HFFc6 (cell line): ENCODE results near the gene USP17L27. TPM values are rescaled to one million over a fixed set of nuclear protein-coding genes. Genes with fewer than 3 reads are reported as not detected.
"Not testable (repeated sequence)": the region's sequence is repeated elsewhere in the genome, so short reads cannot be mapped to it uniquely, and the experiment has no call there.

ENCODE experiments used
- DNase-seq: peaks from one replicate; pipeline ENCODE4 v3.0.0-alpha.2; 2018
- H3K27ac Mint-ChIP-seq: 2 replicates; pipeline ENCODE4 v1.8.0; 2020; ENCODE audit warnings: mild to moderate bottlenecking, mixed read lengths
- H3K27me3 Mint-ChIP-seq: 2 replicates; pipeline ENCODE4 v1.8.0; 2021; ENCODE audit warnings: mild to moderate bottlenecking, moderate library complexity, mixed read lengths; ENCODE audit not compliant: insufficient read depth
- H3K36me3 Mint-ChIP-seq: 2 replicates; pipeline ENCODE4 v1.8.0; 2021; ENCODE audit warnings: low read depth, mixed read lengths
- H3K4me1 Mint-ChIP-seq: 2 replicates; pipeline ENCODE4 v1.8.0; 2020; ENCODE audit warnings: low read depth, mixed read lengths
- H3K4me3 Mint-ChIP-seq: 2 replicates; pipeline ENCODE4 v1.8.0; 2020; ENCODE audit warnings: mild to moderate bottlenecking, moderate library complexity, mixed read lengths
- H3K9me3 Mint-ChIP-seq: 2 replicates; pipeline ENCODE4 v1.8.0; 2020; ENCODE audit warnings: mild to moderate bottlenecking, mixed read lengths
- long read RNA-seq: library from polyadenylated mRNA; unstranded; transcript quantifications from one replicate; pipeline ENCODE4 v2.0.0, GENCODE V29; 2019
- total RNA-seq, 6 experiments: library from RNA; stranded (reverse); fragmentation: NEBNext Ultra II Directional; extraction: Animal tissue kit (Norgen Biotek cat#: 25700); gene quantifications; 2 replicates in 1 of 6; 3 replicates in 5 of 6; pipeline ENCODE4 v1.2.3, GENCODE V29; 2021

The USP17L27 gene, protein sequence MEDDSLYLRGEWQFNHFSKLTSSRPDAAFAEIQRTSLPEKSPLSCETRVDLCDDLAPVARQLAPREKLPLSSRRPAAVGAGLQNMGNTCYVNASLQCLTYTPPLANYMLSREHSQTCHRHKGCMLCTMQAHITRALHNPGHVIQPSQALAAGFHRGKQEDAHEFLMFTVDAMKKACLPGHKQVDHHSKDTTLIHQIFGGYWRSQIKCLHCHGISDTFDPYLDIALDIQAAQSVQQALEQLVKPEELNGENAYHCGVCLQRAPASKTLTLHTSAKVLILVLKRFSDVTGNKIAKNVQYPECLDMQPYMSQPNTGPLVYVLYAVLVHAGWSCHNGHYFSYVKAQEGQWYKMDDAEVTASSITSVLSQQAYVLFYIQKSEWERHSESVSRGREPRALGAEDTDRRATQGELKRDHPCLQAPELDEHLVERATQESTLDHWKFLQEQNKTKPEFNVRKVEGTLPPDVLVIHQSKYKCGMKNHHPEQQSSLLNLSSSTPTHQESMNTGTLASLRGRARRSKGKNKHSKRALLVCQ
- total RNA-seq: not detected
- long read RNA-seq: 0 reads

DNA sequence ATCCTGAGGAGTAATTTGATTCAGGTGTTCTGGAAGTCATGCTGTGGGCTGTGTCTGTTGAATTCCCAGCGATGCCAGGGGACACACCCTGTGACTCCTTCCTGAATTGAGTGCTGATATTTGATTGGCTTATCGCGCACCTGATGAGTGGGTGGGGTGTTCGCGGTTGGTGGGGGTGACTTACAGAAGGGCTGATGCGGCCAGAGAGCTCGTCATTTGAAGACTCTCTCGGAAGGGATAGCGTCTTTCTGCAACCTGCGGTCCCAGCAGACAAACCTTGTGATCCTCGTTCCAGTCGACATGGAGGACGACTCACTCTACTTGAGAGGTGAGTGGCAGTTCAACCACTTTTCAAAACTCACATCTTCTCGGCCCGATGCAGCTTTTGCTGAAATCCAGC is at the start of gene USP17L27:
Gene USP17L27, plus strand, starts transcription at position 301 of the 400 bp plus-strand sequence. Its CDS starts 0 bp downstream, at position 301.
- not testable (repeated sequence) for H3K4me1 Mint-ChIP-seq, H3K27me3 Mint-ChIP-seq, H3K36me3 Mint-ChIP-seq, H3K27ac Mint-ChIP-seq, DNase-seq, H3K4me3 Mint-ChIP-seq, H3K9me3 Mint-ChIP-seq

DNA sequence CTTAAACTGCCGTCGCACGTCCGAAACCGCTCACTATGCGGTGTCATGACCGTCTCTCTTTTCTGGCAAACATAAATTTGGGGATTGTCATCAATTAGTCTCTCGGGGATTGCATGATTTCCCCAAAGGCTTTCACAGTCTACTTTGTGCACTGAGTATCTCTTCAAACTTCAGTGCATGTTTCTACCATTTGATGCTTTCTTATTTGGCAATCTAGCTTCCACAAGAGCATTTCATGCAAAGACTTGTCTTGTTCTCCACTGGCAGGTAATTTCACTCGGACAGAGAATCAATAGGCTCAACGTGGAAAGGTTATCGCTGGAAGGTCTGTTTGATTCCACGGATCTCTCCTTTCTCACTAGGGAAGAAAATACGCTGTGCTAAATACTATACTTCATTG is 19.8 kb upstream of the USP17L27 start:
- H3K36me3 Mint-ChIP-seq, H3K4me1 Mint-ChIP-seq, DNase-seq, H3K27ac Mint-ChIP-seq, H3K9me3 Mint-ChIP-seq, H3K4me3 Mint-ChIP-seq, H3K27me3 Mint-ChIP-seq: not testable (repeated sequence)

DNA sequence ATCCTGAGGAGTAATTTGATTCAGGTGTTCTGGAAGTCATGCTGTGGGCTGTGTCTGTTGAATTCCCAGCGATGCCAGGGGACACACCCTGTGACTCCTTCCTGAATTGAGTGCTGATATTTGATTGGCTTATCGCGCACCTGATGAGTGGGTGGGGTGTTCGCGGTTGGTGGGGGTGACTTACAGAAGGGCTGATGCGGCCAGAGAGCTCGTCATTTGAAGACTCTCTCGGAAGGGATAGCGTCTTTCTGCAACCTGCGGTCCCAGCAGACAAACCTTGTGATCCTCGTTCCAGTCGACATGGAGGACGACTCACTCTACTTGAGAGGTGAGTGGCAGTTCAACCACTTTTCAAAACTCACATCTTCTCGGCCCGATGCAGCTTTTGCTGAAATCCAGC is 19.1 kb upstream of the USP17L27 start, which contains the start of gene USP17L24:
Gene USP17L24, plus strand, starts transcription at position 301 of the 400 bp plus-strand sequence. Its CDS starts 0 bp downstream, at position 301.
- H3K4me3 Mint-ChIP-seq, H3K36me3 Mint-ChIP-seq, H3K27ac Mint-ChIP-seq: not testable (repeated sequence)

DNA sequence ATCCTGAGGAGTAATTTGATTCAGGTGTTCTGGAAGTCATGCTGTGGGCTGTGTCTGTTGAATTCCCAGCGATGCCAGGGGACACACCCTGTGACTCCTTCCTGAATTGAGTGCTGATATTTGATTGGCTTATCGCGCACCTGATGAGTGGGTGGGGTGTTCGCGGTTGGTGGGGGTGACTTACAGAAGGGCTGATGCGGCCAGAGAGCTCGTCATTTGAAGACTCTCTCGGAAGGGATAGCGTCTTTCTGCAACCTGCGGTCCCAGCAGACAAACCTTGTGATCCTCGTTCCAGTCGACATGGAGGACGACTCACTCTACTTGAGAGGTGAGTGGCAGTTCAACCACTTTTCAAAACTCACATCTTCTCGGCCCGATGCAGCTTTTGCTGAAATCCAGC is 14.3 kb upstream of the USP17L27 start, which contains the start of gene USP17L25:
Gene USP17L25, plus strand, starts transcription at position 301 of the 400 bp plus-strand sequence. Its CDS starts 0 bp downstream, at position 301.
- not testable (repeated sequence) for H3K36me3 Mint-ChIP-seq, H3K27me3 Mint-ChIP-seq, H3K27ac Mint-ChIP-seq, H3K9me3 Mint-ChIP-seq, DNase-seq, H3K4me1 Mint-ChIP-seq, H3K4me3 Mint-ChIP-seq

More for the DNA sequence above, 19.1 kb upstream of the USP17L27 start, which contains the start of gene USP17L24:
- DNase-seq, H3K9me3 Mint-ChIP-seq, H3K27me3 Mint-ChIP-seq, H3K4me1 Mint-ChIP-seq: not testable (repeated sequence)

DNA sequence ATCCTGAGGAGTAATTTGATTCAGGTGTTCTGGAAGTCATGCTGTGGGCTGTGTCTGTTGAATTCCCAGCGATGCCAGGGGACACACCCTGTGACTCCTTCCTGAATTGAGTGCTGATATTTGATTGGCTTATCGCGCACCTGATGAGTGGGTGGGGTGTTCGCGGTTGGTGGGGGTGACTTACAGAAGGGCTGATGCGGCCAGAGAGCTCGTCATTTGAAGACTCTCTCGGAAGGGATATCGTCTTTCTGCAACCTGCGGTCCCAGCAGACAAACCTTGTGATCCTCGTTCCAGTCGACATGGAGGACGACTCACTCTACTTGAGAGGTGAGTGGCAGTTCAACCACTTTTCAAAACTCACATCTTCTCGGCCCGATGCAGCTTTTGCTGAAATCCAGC is 9.6 kb upstream of the USP17L27 start, which contains the start of gene USP17L26:
Gene USP17L26, plus strand, starts transcription at position 301 of the 400 bp plus-strand sequence. Its CDS starts 0 bp downstream, at position 301.
- H3K36me3 Mint-ChIP-seq, H3K27ac Mint-ChIP-seq, H3K9me3 Mint-ChIP-seq, H3K4me3 Mint-ChIP-seq, H3K27me3 Mint-ChIP-seq, DNase-seq, H3K4me1 Mint-ChIP-seq: not testable (repeated sequence)

DNA sequence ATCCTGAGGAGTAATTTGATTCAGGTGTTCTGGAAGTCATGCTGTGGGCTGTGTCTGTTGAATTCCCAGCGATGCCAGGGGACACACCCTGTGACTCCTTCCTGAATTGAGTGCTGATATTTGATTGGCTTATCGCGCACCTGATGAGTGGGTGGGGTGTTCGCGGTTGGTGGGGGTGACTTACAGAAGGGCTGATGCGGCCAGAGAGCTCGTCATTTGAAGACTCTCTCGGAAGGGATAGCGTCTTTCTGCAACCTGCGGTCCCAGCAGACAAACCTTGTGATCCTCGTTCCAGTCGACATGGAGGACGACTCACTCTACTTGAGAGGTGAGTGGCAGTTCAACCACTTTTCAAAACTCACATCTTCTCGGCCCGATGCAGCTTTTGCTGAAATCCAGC is 4.8 kb upstream of the USP17L27 start, which contains the start of gene USP17L5:
Gene USP17L5, plus strand, starts transcription at position 301 of the 400 bp plus-strand sequence. Its CDS starts 0 bp downstream, at position 301.
- not testable (repeated sequence) for H3K4me1 Mint-ChIP-seq, H3K27ac Mint-ChIP-seq, H3K36me3 Mint-ChIP-seq, H3K9me3 Mint-ChIP-seq, H3K4me3 Mint-ChIP-seq, DNase-seq, H3K27me3 Mint-ChIP-seq

DNA sequence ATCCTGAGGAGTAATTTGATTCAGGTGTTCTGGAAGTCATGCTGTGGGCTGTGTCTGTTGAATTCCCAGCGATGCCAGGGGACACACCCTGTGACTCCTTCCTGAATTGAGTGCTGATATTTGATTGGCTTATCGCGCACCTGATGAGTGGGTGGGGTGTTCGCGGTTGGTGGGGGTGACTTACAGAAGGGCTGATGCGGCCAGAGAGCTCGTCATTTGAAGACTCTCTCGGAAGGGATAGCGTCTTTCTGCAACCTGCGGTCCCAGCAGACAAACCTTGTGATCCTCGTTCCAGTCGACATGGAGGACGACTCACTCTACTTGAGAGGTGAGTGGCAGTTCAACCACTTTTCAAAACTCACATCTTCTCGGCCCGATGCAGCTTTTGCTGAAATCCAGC is 4.6 kb downstream of the USP17L27 start, which contains the start of gene USP17L28:
Gene USP17L28, plus strand, starts transcription at position 301 of the 400 bp plus-strand sequence. Its CDS starts 0 bp downstream, at position 301.
- not testable (repeated sequence) for H3K4me1 Mint-ChIP-seq, H3K27me3 Mint-ChIP-seq, H3K27ac Mint-ChIP-seq, H3K36me3 Mint-ChIP-seq, H3K9me3 Mint-ChIP-seq, H3K4me3 Mint-ChIP-seq, DNase-seq

DNA sequence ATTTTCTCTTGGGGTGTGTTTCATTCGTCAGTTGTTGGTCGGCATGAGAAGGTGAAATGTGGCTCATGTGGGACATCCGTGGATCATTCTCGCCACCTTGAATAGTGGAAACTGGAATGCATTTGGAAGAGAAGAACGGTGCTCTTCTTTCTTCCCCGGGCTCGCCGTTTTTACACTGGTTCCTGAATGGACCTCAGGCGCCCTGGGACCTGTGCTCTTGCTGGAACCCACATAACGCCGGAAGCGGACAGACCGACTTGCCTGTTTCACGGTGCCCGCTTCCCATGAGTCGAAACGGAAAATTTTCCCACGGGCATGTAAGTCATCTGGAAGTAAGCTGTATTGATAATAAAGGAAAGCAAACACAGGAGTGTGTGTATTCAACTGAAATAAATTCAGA is 6.9 kb downstream of the USP17L27 start:
- not testable (repeated sequence) for H3K27me3 Mint-ChIP-seq, DNase-seq, H3K36me3 Mint-ChIP-seq, H3K4me1 Mint-ChIP-seq, H3K27ac Mint-ChIP-seq, H3K4me3 Mint-ChIP-seq, H3K9me3 Mint-ChIP-seq

DNA sequence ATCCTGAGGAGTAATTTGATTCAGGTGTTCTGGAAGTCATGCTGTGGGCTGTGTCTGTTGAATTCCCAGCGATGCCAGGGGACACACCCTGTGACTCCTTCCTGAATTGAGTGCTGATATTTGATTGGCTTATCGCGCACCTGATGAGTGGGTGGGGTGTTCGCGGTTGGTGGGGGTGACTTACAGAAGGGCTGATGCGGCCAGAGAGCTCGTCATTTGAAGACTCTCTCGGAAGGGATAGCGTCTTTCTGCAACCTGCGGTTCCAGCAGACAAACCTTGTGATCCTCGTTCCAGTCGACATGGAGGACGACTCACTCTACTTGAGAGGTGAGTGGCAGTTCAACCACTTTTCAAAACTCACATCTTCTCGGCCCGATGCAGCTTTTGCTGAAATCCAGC is 9.4 kb downstream of the USP17L27 start, which contains the start of gene USP17L29:
Gene USP17L29, plus strand, starts transcription at position 301 of the 400 bp plus-strand sequence. Its CDS starts 0 bp downstream, at position 301.
- H3K4me3 Mint-ChIP-seq, H3K27me3 Mint-ChIP-seq, H3K9me3 Mint-ChIP-seq, DNase-seq, H3K27ac Mint-ChIP-seq, H3K4me1 Mint-ChIP-seq, H3K36me3 Mint-ChIP-seq: not testable (repeated sequence)

DNA sequence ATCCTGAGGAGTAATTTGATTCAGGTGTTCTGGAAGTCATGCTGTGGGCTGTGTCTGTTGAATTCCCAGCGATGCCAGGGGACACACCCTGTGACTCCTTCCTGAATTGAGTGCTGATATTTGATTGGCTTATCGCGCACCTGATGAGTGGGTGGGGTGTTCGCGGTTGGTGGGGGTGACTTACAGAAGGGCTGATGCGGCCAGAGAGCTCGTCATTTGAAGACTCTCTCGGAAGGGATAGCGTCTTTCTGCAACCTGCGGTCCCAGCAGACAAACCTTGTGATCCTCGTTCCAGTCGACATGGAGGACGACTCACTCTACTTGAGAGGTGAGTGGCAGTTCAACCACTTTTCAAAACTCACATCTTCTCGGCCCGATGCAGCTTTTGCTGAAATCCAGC is 18.9 kb downstream of the USP17L27 start, which contains the start of gene USP17L30:
Gene USP17L30, plus strand, starts transcription at position 301 of the 400 bp plus-strand sequence. Its CDS starts 0 bp downstream, at position 301.
- H3K4me3 Mint-ChIP-seq, H3K27ac Mint-ChIP-seq, H3K4me1 Mint-ChIP-seq, H3K36me3 Mint-ChIP-seq, H3K9me3 Mint-ChIP-seq, H3K27me3 Mint-ChIP-seq, DNase-seq: not testable (repeated sequence)

DNA sequence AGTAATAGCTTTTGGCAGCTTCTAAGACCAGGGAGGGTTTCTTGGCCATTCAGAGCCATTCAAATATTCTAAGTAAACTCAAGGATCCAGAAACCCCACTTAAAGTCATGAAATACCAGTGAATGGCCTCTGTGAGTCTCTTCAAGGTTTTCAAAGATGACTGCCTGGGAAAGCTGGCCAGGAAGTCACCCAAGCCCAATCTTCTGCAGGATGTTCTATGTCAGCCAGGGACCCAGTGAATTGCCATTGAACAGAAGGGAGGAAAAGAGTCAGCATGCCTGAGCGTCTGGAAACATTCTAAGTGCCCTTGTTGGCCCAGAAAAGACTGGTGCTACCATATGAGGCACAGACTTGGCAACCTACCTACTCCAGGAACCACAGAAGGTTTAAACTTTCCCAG is 35.9 kb downstream of the USP17L27 start:
- H3K4me1 Mint-ChIP-seq, H3K4me3 Mint-ChIP-seq, H3K27me3 Mint-ChIP-seq, H3K27ac Mint-ChIP-seq, DNase-seq, H3K36me3 Mint-ChIP-seq: not testable (repeated sequence)
- H3K9me3 Mint-ChIP-seq: peaks cover 34% of the 10 kb centered on the region
